A673 (cell line): ENCODE measurements around the gene APOA1. TPM values are rescaled to one million over a fixed set of nuclear protein-coding genes. Genes with fewer than 3 reads are reported as not detected.
A peak's percentile ranks its signal among the peaks of the same experiment; 100 is the strongest.

Experiments used
- BruUV-seq: library from RNA; stranded (reverse); fragments of 400-500 nt; replicated peaks from 2 replicates; lab custom pipeline; 2021; lab: Mats Ljungman, UMichigan
- CTCF ChIA-PET: fragments of 300-600 bp; sonication (Branson Sonifier 250); formaldehyde crosslinking; loops from one replicate; lab custom pipeline; 2022; ENCODE audit warnings: antibody characterized with exemption; lab: Charles Lee
- POLR2A ChIA-PET: fragments of 300-600 bp; sonication (Branson Sonifier 250); formaldehyde crosslinking; loops from one replicate; lab custom pipeline; 2022; ENCODE audit warnings: antibody characterized with exemption; ENCODE audit not compliant: low non-redundant PET; lab: Charles Lee
- DNase-seq: peaks from one replicate; pipeline ENCODE4 v3.0.0-alpha.2; 2015; ENCODE audit warnings: low spot score
- H3K27ac ChIP-seq: fragments of 200-600 bp; sonication (generic); 2 replicates; pipeline ENCODE4 v1.5.1; 2016; ENCODE audit warnings: mixed run types, low read depth, mild to moderate bottlenecking, mixed read lengths, antibody characterized with exemption, low read length; ENCODE audit not compliant: poor library complexity, severe bottlenecking
- H3K27me3 ChIP-seq: fragments of 200-600 bp; sonication (generic); replicated peaks from 2 replicates; pipeline ENCODE4 v1.6.1; 2017; ENCODE audit warnings: mixed run types, low read depth, mild to moderate bottlenecking, mixed read lengths, antibody characterized with exemption, low read length; ENCODE audit not compliant: insufficient read depth, poor library complexity
- H3K36me3 ChIP-seq: fragments of 200-600 bp; sonication (generic); 2 replicates; pipeline ENCODE4 v1.6.1; 2016; ENCODE audit warnings: mixed run types, mild to moderate bottlenecking, mixed read lengths, antibody characterized with exemption, low read length; ENCODE audit not compliant: insufficient read depth, poor library complexity, severe bottlenecking
- H3K4me1 ChIP-seq: fragments of 200-600 bp; sonication (generic); 2 replicates; pipeline ENCODE4 v1.6.1; 2017; ENCODE audit warnings: mixed run types, mild to moderate bottlenecking, mixed read lengths, antibody characterized with exemption, low read length; ENCODE audit not compliant: insufficient read depth, poor library complexity, severe bottlenecking
- H3K4me3 ChIP-seq: fragments of 200-600 bp; sonication (generic); 2 replicates; pipeline ENCODE4 v1.5.1; 2016; ENCODE audit warnings: low read depth, mixed run types, mild to moderate bottlenecking, mixed read lengths, low read length; ENCODE audit not compliant: poor library complexity, severe bottlenecking
- H3K9me3 ChIP-seq: fragments of 200-600 bp; sonication (generic); 2 replicates; pipeline ENCODE4 v1.6.1; 2016; ENCODE audit warnings: mixed run types, low read depth, mild to moderate bottlenecking, mixed read lengths, antibody characterized with exemption, low read length; ENCODE audit not compliant: poor library complexity, severe bottlenecking
- CTCF ChIP-seq: fragments of 300-800, 200-600 bp; sonication (generic); conservative IDR thresholded peaks from 2 replicates; pipeline ENCODE4 v1.5.1; 2017; ENCODE audit warnings: low read depth, mild to moderate bottlenecking, antibody characterized with exemption, low read length, moderate library complexity, mixed read lengths
- EZH2 ChIP-seq: fragments of 200-600 bp; sonication (generic); IDR thresholded peaks from 2 replicates; pipeline ENCODE4 v1.6.1; 2017; ENCODE audit warnings: borderline replicate concordance, low read depth, mild to moderate bottlenecking, mixed read lengths, antibody characterized with exemption, low read length; ENCODE audit not compliant: poor library complexity, severe bottlenecking
- intact Hi-C: fragments of 100-400 bp; cut with micrococcal nuclease; formaldehyde crosslinking; loops from one replicate; pipeline ENCODE4 v1.10.0; 2022; ENCODE audit not compliant: unreplicated experiment
- total RNA-seq: library from RNA; stranded (reverse); gene quantifications from 2 replicates; pipeline ENCODE4 v1.2.3, GENCODE V29; 2021

The APOA1 gene
- total RNA-seq, 1 experiment from 2014 or later = 0.43 TPM

GRCh38 chr11:116792144-116792868, 45.1 kb downstream of the APOA1 start:
- ChIA-PET POLR2A (no interaction called here), CTCF (interaction anchor here (1.6 to 3.0 kb wide), 3 partner anchors 44 to 434 kb away, joined by 6 to 56 read pairs (median 36); no protein-coding TSS in a partner anchor)
- intact Hi-C loops = no loop called here
- no peak for TF ChIP-seq CTCF
- no peak for TF ChIP-seq EZH2
- Histone ChIP-seq H3K36me3 (no peaks in the 10 kb centered on the region), H3K9me3 (no peaks in the 10 kb centered on the region), H3K27ac (no peak overlapping the region), H3K4me3 (no peak overlapping the region), H3K27me3 (no peaks in the 10 kb centered on the region), H3K4me1 (peaks cover 4% of the 10 kb centered on the region)
- no TSS peak for BruUV-seq
- DNase-seq = no peak

- Histone ChIP-seq H3K4me3 (peak within 1 kb of the TSS; percentile 13), H3K27me3 (no peaks in the 10 kb centered on the region), H3K27ac (no peak within 1 kb of the TSS), H3K4me1 (peaks cover 4% of the 10 kb centered on the region), H3K9me3 (no peaks in the 10 kb centered on the region), H3K36me3 (no peaks in the 10 kb centered on the region)
- POLR2A ChIA-PET = interaction anchor here (0.6 kb wide), 2 partner anchors 55 to 267 kb away, joined by 10 to 16 read pairs; no protein-coding TSS in a partner anchor
- intact Hi-C loops = loop anchor here (1.0 to 2.0 kb wide), 3 partner anchors 45 to 435 kb away; no protein-coding TSS in a partner anchor
- CTCF ChIA-PET = interaction anchor here (0.5 to 3.0 kb wide), 9 partner anchors 19 to 435 kb away, joined by 3 to 56 read pairs (median 6); partner anchors contain the start of genes PAFAH1B2 and SIDT2
- BruUV-seq = no TSS peak
- TF ChIP-seq EZH2 = no peak
- TF ChIP-seq CTCF = no peak
- DNase-seq = no peak
Observed at GRCh38 chr11:116791813-116792143, 45.6 kb downstream of the APOA1 start, which contains the start of gene APOA5. Gene APOA5, minus strand, starts transcription at chr11:116791879. Its CDS starts 19 bp downstream, at chr11:116791860.

- Histone ChIP-seq H3K27ac (no peak overlapping the region), H3K9me3 (no peaks in the 10 kb centered on the region), H3K36me3 (peaks cover 5% of the 10 kb centered on the region), H3K27me3 (no peaks in the 10 kb centered on the region), H3K4me3 (peak overlapping the region; percentile 13), H3K4me1 (peaks cover 4% of the 10 kb centered on the region)
- no TSS peak for BruUV-seq
- intact Hi-C loops = loop anchor here (1.0 to 2.0 kb wide), 3 partner anchors 45 to 436 kb away; no protein-coding TSS in a partner anchor
- TF ChIP-seq EZH2 = no peak
- peak; percentile 99 for TF ChIP-seq CTCF
- ChIA-PET POLR2A (interaction anchor here (0.6 kb wide), 2 partner anchors 54 to 267 kb away, joined by 10 to 16 read pairs; no protein-coding TSS in a partner anchor), CTCF (interaction anchor here (0.5 to 3.0 kb wide), 10 partner anchors 20 to 435 kb away, joined by 3 to 56 read pairs (median 6); partner anchors contain the start of genes PAFAH1B2 and SIDT2)
- DNase-seq = peak; percentile 79
Observed at GRCh38 chr11:116791002-116791812, 46.2 kb downstream of the APOA1 start.
